ENCODE measurements around the gene RTN4RL1. TPM values are rescaled to one million over a fixed set of nuclear protein-coding genes. Genes with fewer than 3 reads are reported as not detected.
A peak's percentile ranks its signal among the peaks of the same experiment; 100 is the strongest.

The RTN4RL1 gene
- total and polyA plus RNA-seq, 2 donors from 2014 or later, result 2.0 to 10.7 TPM

GRCh38 chr17:2049333-2050299 lies 24.5 kb upstream of the RTN4RL1 start:
- H3K4me1 ChIP-seq (ENCODE audit: control insufficient read depth in 2 of 3, insufficient read depth in 2 of 3, low read depth in 1 of 3, low read length in 3 of 3), result peaks cover 0 to 14% (median 4%) of the 10 kb centered on the region in 3 donors
- FAIRE-seq, result no peak
- no peaks in the 10 kb centered on the region for H3K9me3 ChIP-seq (ENCODE audit: control insufficient read depth in 2 of 3, insufficient read depth in 1 of 3, low read length in 3 of 3)
- peak; percentile 88 to 95 (median 92) for DNase-seq
- peak overlapping the region; percentile 5 to 85 (median 60) for H3K4me3 ChIP-seq (ENCODE audit: low read length in 3 of 3)
- peak overlapping the region; percentile 2 to 92 (median 15) for H3K9ac ChIP-seq (ENCODE audit: low read length in 3 of 3)
- H3K27me3 ChIP-seq (ENCODE audit: control insufficient read depth, insufficient read depth, low read length), result peaks cover 5% of the 10 kb centered on the region
- intact Hi-C loops (cut with DNase I), result no loop called here
- no peaks in the 10 kb centered on the region for H3K36me3 ChIP-seq (ENCODE audit: control insufficient read depth in 2 of 3, insufficient read depth in 3 of 3, low read length in 3 of 3)
- H3K27ac ChIP-seq (ENCODE audit: low read depth in 2 of 2, low read length in 2 of 2), result peak overlapping the region in 1 of 2 donors; percentile 23
- TF ChIP-seq CTCF (IDR thresholded peaks at IDR 0.05; ENCODE audit: borderline replicate concordance, extremely low read depth, insufficient read depth), result no peak

- TF ChIP-seq CTCF (IDR thresholded peaks at IDR 0.05; ENCODE audit: borderline replicate concordance, extremely low read depth, insufficient read depth), result no peak
- peak in 1 of 5 donors; percentile 18 for DNase-seq
- peaks cover 0 to 11% (median 4%) of the 10 kb centered on the region in 3 donors for H3K4me1 ChIP-seq (ENCODE audit: control insufficient read depth in 2 of 3, insufficient read depth in 2 of 3, low read depth in 1 of 3, low read length in 3 of 3)
- no peaks in the 10 kb centered on the region for H3K9me3 ChIP-seq (ENCODE audit: control insufficient read depth in 2 of 3, insufficient read depth in 1 of 3, low read length in 3 of 3)
- H3K9ac ChIP-seq (ENCODE audit: low read length in 3 of 3), result peak overlapping the region in 2 of 3 donors; percentile 15 to 92
- peak overlapping the region; percentile 5 to 85 (median 60) for H3K4me3 ChIP-seq (ENCODE audit: low read length in 3 of 3)
- intact Hi-C loops (cut with DNase I), result no loop called here
- peaks cover 0 to 2% (median 0%) of the 10 kb centered on the region in 3 donors for H3K36me3 ChIP-seq (ENCODE audit: control insufficient read depth in 2 of 3, insufficient read depth in 3 of 3, low read length in 3 of 3)
- H3K27ac ChIP-seq (ENCODE audit: low read depth in 2 of 2, low read length in 2 of 2), result no peak overlapping the region
- H3K27me3 ChIP-seq (ENCODE audit: control insufficient read depth, insufficient read depth, low read length), result peaks cover 5% of the 10 kb centered on the region
- no peak for FAIRE-seq
Measured at GRCh38 chr17:2048805-2049204, 23.7 kb upstream of the RTN4RL1 start.

- Histone ChIP-seq H3K4me3 (ENCODE audit: low read length in 3 of 3) (no peak overlapping the region), H3K4me1 (ENCODE audit: control insufficient read depth in 2 of 3, insufficient read depth in 2 of 3, low read depth in 1 of 3, low read length in 3 of 3) (peaks cover 0 to 15% (median 10%) of the 10 kb centered on the region in 3 donors), H3K36me3 (ENCODE audit: control insufficient read depth in 2 of 3, insufficient read depth in 3 of 3, low read length in 3 of 3) (peaks cover 0 to 5% (median 5%) of the 10 kb centered on the region in 3 donors), H3K27me3 (ENCODE audit: control insufficient read depth, insufficient read depth, low read length) (no peaks in the 10 kb centered on the region), H3K9me3 (ENCODE audit: control insufficient read depth in 2 of 3, insufficient read depth in 1 of 3, low read length in 3 of 3) (no peaks in the 10 kb centered on the region), H3K9ac (ENCODE audit: low read length in 3 of 3) (no peak overlapping the region), H3K27ac (ENCODE audit: low read depth in 2 of 2, low read length in 2 of 2) (no peak overlapping the region)
- FAIRE-seq (no peak), DNase-seq (no peak)
- no peak for TF ChIP-seq CTCF (IDR thresholded peaks at IDR 0.05; ENCODE audit: borderline replicate concordance, extremely low read depth, insufficient read depth)
- intact Hi-C loops (cut with DNase I), result no loop called here
Measured at GRCh38 chr17:2047590-2047989, 22.5 kb upstream of the RTN4RL1 start.
